Thoracic aorta (tissue), 2 donors: ENCODE data around the gene PLCB1. TPM values are rescaled to one million over a fixed set of nuclear protein-coding genes. Genes with fewer than 3 reads are reported as not detected.

Experiments used
- ATAC-seq: fragments of 150-250 bp; one replicate; pipeline ENCODE4 v1.8.0; 2017; ENCODE audit warnings: low read depth; ENCODE audit not compliant: insufficient number of reproducible peaks, low FRiP score
- DNase-seq: peaks from one replicate; pipeline ENCODE4 v3.0.0-alpha.2; 2020; ENCODE audit warnings: low spot score
- H3K27ac ChIP-seq, 2 donors: fragments of 200-600 bp; sonication (generic); 1 replicate in 1 of 2; 2 replicates in 1 of 2; pipeline ENCODE4 v1.5.1; 2016; ENCODE audit warnings: mild to moderate bottlenecking in 2 of 2, moderate library complexity in 2 of 2
- H3K27me3 ChIP-seq: fragments of 200-600 bp; sonication (generic); replicated peaks from 2 replicates; pipeline ENCODE4 v1.6.0; 2016; ENCODE audit warnings: mild to moderate bottlenecking; ENCODE audit not compliant: insufficient read depth
- H3K36me3 ChIP-seq: fragments of 200-600 bp; sonication (generic); one replicate; pipeline ENCODE4 v1.5.1; 2016
- H3K4me1 ChIP-seq, 2 donors: fragments of 200-600 bp; sonication (generic); 1 replicate in 1 of 2; 2 replicates in 1 of 2; pipeline versions ENCODE4 v1.5.1 to v1.6.0; 2016; ENCODE audit warnings: low read depth in 2 of 2, mild to moderate bottlenecking in 1 of 2; ENCODE audit not compliant: control insufficient read depth in 1 of 2
- H3K4me3 ChIP-seq: fragments of 200-600 bp; sonication (generic); 2 replicates; pipeline ENCODE4 v1.5.1; 2016; ENCODE audit warnings: mild to moderate bottlenecking
- H3K9me3 ChIP-seq: fragments of 200-600 bp; sonication (generic); 2 replicates; pipeline ENCODE4 v1.5.1; 2016
- CTCF ChIP-seq: fragments of 200-600 bp; sonication (generic); IDR thresholded peaks from one replicate; pipeline ENCODE4 v1.5.1; 2019; ENCODE audit warnings: antibody characterized with exemption
- total RNA-seq, 2 donors: library from RNA; depleted of rRNA; stranded (reverse); fragments of >200 nt; gene quantifications; one replicate each; pipeline versions ENCODE4 v1.1.0 to v1.2.3, GENCODE V29; 2016

Gene PLCB1
- total RNA-seq, 2 donors from 2014 or later: 10.8 to 16.3 TPM

- no peaks in the 10 kb centered on the region for H3K36me3 ChIP-seq
- DNase-seq (no peak), ATAC-seq (no peak)
- H3K9me3 ChIP-seq: no peaks in the 10 kb centered on the region
- H3K27me3 ChIP-seq: no peaks in the 10 kb centered on the region
- H3K27ac ChIP-seq: no peak overlapping the region
- TF ChIP-seq CTCF: no peak
- H3K4me3 ChIP-seq: no peak overlapping the region
- H3K4me1 ChIP-seq: no peaks in the 10 kb centered on the region
Observed at GRCh38 chr20:8474027-8474668, 342.1 kb downstream of the PLCB1 start.

GRCh38 chr20:8476021-8476420, 344.0 kb downstream of the PLCB1 start:
- no peaks in the 10 kb centered on the region for H3K27me3 ChIP-seq
- no peak overlapping the region for H3K4me3 ChIP-seq
- no peak overlapping the region for H3K27ac ChIP-seq
- H3K9me3 ChIP-seq: no peaks in the 10 kb centered on the region
- no peak for TF ChIP-seq CTCF
- no peaks in the 10 kb centered on the region for H3K4me1 ChIP-seq
- no peaks in the 10 kb centered on the region for H3K36me3 ChIP-seq
- ATAC-seq (no peak), DNase-seq (no peak)

GRCh38 chr20:8480597-8480996, 348.5 kb downstream of the PLCB1 start:
- H3K9me3 ChIP-seq: no peaks in the 10 kb centered on the region
- DNase-seq (no peak), ATAC-seq (no peak)
- H3K36me3 ChIP-seq: no peaks in the 10 kb centered on the region
- no peak overlapping the region for H3K4me3 ChIP-seq
- no peak overlapping the region for H3K27ac ChIP-seq
- H3K27me3 ChIP-seq: no peaks in the 10 kb centered on the region
- no peaks in the 10 kb centered on the region for H3K4me1 ChIP-seq
- TF ChIP-seq CTCF: no peak

- Histone ChIP-seq H3K27me3 (no peaks in the 10 kb centered on the region), H3K27ac (no peak overlapping the region), H3K4me1 (no peaks in the 10 kb centered on the region), H3K4me3 (no peak overlapping the region), H3K9me3 (no peaks in the 10 kb centered on the region), H3K36me3 (no peaks in the 10 kb centered on the region)
- no peak for TF ChIP-seq CTCF
- ATAC-seq: no peak
- no peak for DNase-seq
Observed at GRCh38 chr20:8487696-8488095, 355.6 kb downstream of the PLCB1 start.

- ATAC-seq: no peak
- no peaks in the 10 kb centered on the region for H3K36me3 ChIP-seq
- no peak overlapping the region for H3K27ac ChIP-seq
Observed at GRCh38 chr20:8489094-8489883, 357.2 kb downstream of the PLCB1 start.

More at GRCh38 chr20:8489094-8489883, 357.2 kb downstream of the PLCB1 start:
- Histone ChIP-seq H3K4me3 (no peak overlapping the region), H3K9me3 (no peaks in the 10 kb centered on the region), H3K4me1 (no peaks in the 10 kb centered on the region), H3K27me3 (no peaks in the 10 kb centered on the region)
- DNase-seq: no peak
- TF ChIP-seq CTCF: no peak
